ENCODE measurements around the gene SLC45A2.

SLC45A2 gene

GRCh38 chr5:34007621-34008600, 23.4 kb upstream of the SLC45A2 start, which contains the start of gene AMACR:
TSS of gene AMACR (minus strand) at chr5:34008050. CDS start at chr5:34008019, 31 bp downstream.
- TF ChIP-seq, protein P1, sequence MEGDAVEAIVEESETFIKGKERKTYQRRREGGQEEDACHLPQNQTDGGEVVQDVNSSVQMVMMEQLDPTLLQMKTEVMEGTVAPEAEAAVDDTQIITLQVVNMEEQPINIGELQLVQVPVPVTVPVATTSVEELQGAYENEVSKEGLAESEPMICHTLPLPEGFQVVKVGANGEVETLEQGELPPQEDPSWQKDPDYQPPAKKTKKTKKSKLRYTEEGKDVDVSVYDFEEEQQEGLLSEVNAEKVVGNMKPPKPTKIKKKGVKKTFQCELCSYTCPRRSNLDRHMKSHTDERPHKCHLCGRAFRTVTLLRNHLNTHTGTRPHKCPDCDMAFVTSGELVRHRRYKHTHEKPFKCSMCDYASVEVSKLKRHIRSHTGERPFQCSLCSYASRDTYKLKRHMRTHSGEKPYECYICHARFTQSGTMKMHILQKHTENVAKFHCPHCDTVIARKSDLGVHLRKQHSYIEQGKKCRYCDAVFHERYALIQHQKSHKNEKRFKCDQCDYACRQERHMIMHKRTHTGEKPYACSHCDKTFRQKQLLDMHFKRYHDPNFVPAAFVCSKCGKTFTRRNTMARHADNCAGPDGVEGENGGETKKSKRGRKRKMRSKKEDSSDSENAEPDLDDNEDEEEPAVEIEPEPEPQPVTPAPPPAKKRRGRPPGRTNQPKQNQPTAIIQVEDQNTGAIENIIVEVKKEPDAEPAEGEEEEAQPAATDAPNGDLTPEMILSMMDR (IDR thresholded peaks at IDR 0.05) = 0 out of 2 replicates have a peak, but pooled peaks have one; percentile 8
- TF ChIP-seq ZFX (IDR thresholded peaks at IDR 0.05; ENCODE audit: borderline replicate concordance) = no peak
- H3K27ac ChIP-seq = peak within 1 kb of the TSS; percentile 97

- no peak for TF ChIP-seq ZFX (IDR thresholded peaks at IDR 0.05; ENCODE audit: borderline replicate concordance)
- TF ChIP-seq, protein P1 (IDR thresholded peaks at IDR 0.05) = no peak
- peak overlapping the region; percentile 97 for H3K27ac ChIP-seq
Observed at GRCh38 chr5:34007201-34007620, 22.7 kb upstream of the SLC45A2 start.

GRCh38 chr5:34005681-34006080, 21.2 kb upstream of the SLC45A2 start:
- H3K27ac ChIP-seq = no peak overlapping the region
- TF ChIP-seq, protein P1 (IDR thresholded peaks at IDR 0.05) = no peak
- TF ChIP-seq ZFX (IDR thresholded peaks at IDR 0.05; ENCODE audit: borderline replicate concordance) = no peak

DNA sequence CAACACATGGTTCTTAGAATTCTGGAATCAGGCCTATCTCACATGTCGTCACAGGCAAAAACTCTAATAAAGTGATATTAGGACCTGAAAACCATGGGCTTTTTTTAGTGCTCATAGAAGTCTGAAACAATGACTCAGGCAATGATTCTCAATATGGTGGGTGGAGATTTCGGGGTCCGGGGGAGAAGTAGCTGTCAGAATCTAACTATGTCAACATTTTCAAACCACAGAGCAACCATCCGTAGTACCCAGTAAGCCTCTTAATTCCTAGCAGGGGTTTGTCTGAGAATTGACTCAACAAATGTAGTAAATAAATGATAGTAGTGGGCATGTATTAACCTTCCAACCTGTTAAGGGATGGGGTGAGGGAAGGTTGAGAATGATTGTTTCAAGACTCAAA, 20.7 kb upstream of the SLC45A2 start:
- no peak for TF ChIP-seq ZFX (IDR thresholded peaks at IDR 0.05; ENCODE audit: borderline replicate concordance)
- TF ChIP-seq, protein P1 (IDR thresholded peaks at IDR 0.05) = no peak
- no peak overlapping the region for H3K27ac ChIP-seq

GRCh38 chr5:34003941-34004340, 19.4 kb upstream of the SLC45A2 start:
- H3K27ac ChIP-seq = no peak overlapping the region
- TF ChIP-seq ZFX (IDR thresholded peaks at IDR 0.05; ENCODE audit: borderline replicate concordance) = no peak
- TF ChIP-seq, protein P1 (IDR thresholded peaks at IDR 0.05) = no peak

DNA sequence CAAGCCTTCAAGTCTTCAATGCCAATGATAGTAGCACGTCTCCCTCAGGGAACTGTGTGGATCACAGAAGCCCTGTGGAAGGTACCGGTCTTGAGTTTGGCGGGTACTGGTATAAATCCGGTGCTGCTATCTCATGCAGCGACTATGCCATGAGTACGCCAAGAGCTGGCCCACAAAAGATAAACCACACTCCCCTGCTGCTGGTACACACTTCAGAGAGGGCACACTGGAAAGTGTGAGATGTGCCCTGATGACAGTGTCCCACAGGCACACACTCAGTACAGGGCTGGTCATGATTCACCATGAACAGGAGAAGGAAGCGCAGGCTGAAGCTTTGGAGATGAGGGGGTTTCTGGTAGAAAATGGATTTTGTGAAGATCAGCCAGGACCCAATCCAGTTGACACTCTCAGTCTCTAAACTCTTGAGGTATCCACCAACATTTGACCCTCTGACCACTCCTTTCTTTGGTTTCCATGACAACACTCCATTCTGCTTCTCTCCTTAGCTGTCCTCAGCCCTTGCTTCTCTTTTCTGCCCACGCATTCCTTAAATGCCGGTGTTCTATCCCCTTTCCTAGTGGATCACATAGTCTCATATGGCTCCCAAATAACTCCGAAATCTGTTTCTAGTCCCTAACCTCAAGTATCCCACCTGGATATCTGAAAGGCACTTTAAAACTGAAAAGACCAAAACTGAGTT, 18.3 kb upstream of the SLC45A2 start:
- H3K27ac ChIP-seq = no peak overlapping the region
- no peak for TF ChIP-seq ZFX (IDR thresholded peaks at IDR 0.05; ENCODE audit: borderline replicate concordance)
- TF ChIP-seq, protein P1 (IDR thresholded peaks at IDR 0.05) = no peak
